Measurements from ENCODE around the gene ARMC7. TPM values are rescaled to one million over a fixed set of nuclear protein-coding genes. Genes with fewer than 3 reads are reported as not detected.

Gene ARMC7
- total and polyA plus RNA-seq, 2 of the 13 experiments (the other 11 are each of a cell fraction or from before 2014, with no cell fraction given) = 3.9 to 4.2 TPM

- TF ChIP-seq RERE (CRISPR knock-in tag; IDR thresholded peaks at IDR 0.05; ENCODE audit: low read depth) (0 out of 2 replicates have a peak, but pooled peaks have one; percentile 28), HMG20A (CRISPR knock-in tag; IDR thresholded peaks at IDR 0.05; ENCODE audit: borderline replicate concordance) (peak; percentile 91), MTA1 (CRISPR knock-in tag; IDR thresholded peaks at IDR 0.05; ENCODE audit: borderline replicate concordance) (0 out of 2 replicates have a peak, but pooled peaks have one; percentile 36), ZNF24 (IDR thresholded peaks at IDR 0.05) (no peak), TFDP1 (CRISPR knock-in tag; IDR thresholded peaks at IDR 0.05; ENCODE audit: borderline replicate concordance) (no peak), HNRNPUL1 (IDR thresholded peaks at IDR 0.05; ENCODE audit: low read depth, low read length) (no peak), CREM (IDR thresholded peaks at IDR 0.05) (peak; percentile 34; the same call in 1 of the 2 replicates), CREM (CRISPR knock-in tag; IDR thresholded peaks at IDR 0.05) (no peak), ZNF597 (CRISPR knock-in tag; IDR thresholded peaks at IDR 0.05) (no peak), MIER2 (CRISPR knock-in tag; IDR thresholded peaks at IDR 0.05) (peak; percentile 64; the same call in 1 of the 2 replicates), HHEX (CRISPR knock-in tag; IDR thresholded peaks at IDR 0.05) (no peak), ZKSCAN5 (CRISPR knock-in tag; IDR thresholded peaks at IDR 0.05) (no peak), ZNF430 (CRISPR knock-in tag; IDR thresholded peaks at IDR 0.05) (no peak), DRAP1 (CRISPR knock-in tag; IDR thresholded peaks at IDR 0.05) (0 out of 2 replicates have a peak, but pooled peaks have one; percentile 32)
- TF ChIP-seq, protein P1, sequence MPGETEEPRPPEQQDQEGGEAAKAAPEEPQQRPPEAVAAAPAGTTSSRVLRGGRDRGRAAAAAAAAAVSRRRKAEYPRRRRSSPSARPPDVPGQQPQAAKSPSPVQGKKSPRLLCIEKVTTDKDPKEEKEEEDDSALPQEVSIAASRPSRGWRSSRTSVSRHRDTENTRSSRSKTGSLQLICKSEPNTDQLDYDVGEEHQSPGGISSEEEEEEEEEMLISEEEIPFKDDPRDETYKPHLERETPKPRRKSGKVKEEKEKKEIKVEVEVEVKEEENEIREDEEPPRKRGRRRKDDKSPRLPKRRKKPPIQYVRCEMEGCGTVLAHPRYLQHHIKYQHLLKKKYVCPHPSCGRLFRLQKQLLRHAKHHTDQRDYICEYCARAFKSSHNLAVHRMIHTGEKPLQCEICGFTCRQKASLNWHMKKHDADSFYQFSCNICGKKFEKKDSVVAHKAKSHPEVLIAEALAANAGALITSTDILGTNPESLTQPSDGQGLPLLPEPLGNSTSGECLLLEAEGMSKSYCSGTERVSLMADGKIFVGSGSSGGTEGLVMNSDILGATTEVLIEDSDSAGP (CRISPR knock-in tag; IDR thresholded peaks at IDR 0.05; ENCODE audit: borderline replicate concordance) = peak; percentile 31; the same call in 1 of the 2 replicates
- TF ChIP-seq, protein P2, sequence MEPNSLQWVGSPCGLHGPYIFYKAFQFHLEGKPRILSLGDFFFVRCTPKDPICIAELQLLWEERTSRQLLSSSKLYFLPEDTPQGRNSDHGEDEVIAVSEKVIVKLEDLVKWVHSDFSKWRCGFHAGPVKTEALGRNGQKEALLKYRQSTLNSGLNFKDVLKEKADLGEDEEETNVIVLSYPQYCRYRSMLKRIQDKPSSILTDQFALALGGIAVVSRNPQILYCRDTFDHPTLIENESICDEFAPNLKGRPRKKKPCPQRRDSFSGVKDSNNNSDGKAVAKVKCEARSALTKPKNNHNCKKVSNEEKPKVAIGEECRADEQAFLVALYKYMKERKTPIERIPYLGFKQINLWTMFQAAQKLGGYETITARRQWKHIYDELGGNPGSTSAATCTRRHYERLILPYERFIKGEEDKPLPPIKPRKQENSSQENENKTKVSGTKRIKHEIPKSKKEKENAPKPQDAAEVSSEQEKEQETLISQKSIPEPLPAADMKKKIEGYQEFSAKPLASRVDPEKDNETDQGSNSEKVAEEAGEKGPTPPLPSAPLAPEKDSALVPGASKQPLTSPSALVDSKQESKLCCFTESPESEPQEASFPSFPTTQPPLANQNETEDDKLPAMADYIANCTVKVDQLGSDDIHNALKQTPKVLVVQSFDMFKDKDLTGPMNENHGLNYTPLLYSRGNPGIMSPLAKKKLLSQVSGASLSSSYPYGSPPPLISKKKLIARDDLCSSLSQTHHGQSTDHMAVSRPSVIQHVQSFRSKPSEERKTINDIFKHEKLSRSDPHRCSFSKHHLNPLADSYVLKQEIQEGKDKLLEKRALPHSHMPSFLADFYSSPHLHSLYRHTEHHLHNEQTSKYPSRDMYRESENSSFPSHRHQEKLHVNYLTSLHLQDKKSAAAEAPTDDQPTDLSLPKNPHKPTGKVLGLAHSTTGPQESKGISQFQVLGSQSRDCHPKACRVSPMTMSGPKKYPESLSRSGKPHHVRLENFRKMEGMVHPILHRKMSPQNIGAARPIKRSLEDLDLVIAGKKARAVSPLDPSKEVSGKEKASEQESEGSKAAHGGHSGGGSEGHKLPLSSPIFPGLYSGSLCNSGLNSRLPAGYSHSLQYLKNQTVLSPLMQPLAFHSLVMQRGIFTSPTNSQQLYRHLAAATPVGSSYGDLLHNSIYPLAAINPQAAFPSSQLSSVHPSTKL (CRISPR knock-in tag; IDR thresholded peaks at IDR 0.05) = peak; percentile 86
These were observed 13.6 kb upstream of the ARMC7 start (continued) for GRCh38 chr17:75096082-75096625.
